HG02884 (cell line): ENCODE data around the gene AQR.
"Not testable (repeated sequence)": the region's sequence is repeated elsewhere in the genome, so short reads cannot be mapped to it uniquely, and the experiment has no call there.

Experiments used
- ATAC-seq: cut with Tn5 transposase; IDR thresholded peaks from one replicate; pipeline ENCODE4 v1.9.1; 2021; ENCODE audit warnings: mild to moderate bottlenecking, moderate library complexity; ENCODE audit not compliant: unreplicated experiment

AQR gene

DNA sequence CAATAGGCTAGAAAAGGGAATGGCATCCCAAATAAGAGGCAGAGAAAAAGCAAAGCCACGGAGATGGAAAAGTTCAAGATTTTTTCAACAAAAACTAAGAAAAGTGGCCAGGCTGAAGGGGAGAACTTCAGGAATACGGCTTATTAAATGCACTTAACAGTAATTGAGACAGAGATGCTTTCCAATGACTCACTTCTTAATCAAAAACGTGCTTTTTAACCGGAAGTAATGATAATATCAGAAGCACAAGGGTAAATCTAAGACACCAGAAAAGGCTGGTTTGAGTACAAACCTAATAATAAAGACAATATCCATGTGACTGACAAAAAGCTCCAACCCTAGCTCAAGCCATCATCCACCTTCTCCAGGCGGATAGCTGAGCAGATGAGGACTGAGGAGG lies 149.4 kb downstream of the AQR start:
- ATAC-seq, result no peak

- ATAC-seq, result no peak
Measured at GRCh38 chr15:34818526-34818925, 151.0 kb downstream of the AQR start.

DNA sequence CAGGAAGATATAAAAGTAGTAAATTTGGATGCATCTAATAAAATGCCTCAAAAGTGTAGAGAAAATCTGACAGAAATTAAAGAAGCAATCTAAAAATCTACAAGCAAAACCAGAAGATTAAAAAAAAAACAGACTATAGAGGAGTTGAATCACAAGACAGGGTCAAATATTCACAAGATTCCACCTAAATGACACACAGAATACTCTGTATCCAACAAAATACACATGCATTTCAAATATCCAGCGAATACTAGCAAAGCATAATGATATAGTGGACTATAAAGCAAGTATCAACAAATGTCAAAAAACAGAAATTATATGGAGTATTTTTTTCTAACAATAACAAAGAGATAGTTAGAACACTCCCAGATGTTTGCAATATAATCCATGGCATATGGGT lies 153.7 kb downstream of the AQR start:
- ATAC-seq, result no peak

DNA sequence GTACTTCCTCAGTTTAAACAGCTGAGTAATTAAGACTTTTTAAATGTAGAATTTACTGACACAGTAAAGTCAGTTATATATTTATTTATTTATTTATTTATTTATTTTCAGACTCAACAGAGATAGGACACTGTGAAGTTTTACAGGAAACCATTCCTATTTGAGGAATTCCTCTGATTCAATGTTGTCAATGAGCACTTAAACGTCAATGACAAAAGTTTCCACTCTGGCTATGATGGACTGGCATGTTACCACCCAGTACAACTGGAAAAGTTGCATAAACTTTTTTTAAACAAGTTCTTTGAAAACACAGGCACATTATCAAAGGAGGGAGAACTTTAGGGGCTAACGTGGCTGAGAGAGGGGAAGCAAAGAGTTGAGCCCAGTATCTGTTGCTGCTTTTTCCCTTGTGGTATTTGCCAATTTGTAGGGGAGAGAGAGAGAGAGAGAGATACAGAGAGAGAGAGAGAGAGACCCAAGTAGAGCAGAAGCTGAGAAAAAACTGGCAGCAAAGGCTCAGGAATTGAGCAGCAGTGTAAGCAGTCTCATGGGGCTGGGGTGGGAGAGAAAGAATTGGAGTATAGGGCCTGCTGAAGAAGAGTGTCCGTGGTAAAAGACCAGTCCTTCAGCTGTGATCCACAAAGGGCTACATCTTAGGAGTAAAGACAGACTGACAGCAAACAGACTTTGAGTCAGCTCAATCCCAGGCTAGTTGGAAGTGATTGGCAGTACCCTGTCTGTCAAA lies 155.9 kb downstream of the AQR start:
- no peak for ATAC-seq

DNA sequence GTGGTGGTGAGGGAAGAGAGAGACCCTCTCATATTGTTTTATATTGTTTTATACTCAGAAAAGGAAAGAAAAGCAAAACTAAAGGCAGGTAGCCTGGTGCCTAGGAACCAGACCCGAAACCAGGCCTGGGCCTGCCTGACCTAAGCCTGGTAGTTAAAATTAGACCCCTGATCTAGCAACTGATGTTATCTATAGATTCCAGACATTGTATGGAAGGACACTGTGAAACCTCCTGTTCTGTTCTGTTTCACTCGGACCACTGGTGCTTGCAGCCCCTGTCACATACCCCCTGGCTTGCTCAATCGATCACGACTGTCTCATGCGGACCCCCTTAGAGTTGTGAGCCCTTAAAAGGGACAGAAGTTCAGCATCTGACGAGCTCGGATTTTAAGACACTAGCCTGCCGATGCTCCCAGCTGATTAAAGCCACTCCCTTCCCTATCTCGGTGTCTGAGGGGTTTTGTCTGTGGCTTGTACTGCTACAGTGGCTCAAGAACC lies 156.6 kb downstream of the AQR start:
- ATAC-seq, result not testable (repeated sequence)

- ATAC-seq, result no peak
Measured at GRCh38 chr15:34812369-34812768, 157.2 kb downstream of the AQR start.

DNA sequence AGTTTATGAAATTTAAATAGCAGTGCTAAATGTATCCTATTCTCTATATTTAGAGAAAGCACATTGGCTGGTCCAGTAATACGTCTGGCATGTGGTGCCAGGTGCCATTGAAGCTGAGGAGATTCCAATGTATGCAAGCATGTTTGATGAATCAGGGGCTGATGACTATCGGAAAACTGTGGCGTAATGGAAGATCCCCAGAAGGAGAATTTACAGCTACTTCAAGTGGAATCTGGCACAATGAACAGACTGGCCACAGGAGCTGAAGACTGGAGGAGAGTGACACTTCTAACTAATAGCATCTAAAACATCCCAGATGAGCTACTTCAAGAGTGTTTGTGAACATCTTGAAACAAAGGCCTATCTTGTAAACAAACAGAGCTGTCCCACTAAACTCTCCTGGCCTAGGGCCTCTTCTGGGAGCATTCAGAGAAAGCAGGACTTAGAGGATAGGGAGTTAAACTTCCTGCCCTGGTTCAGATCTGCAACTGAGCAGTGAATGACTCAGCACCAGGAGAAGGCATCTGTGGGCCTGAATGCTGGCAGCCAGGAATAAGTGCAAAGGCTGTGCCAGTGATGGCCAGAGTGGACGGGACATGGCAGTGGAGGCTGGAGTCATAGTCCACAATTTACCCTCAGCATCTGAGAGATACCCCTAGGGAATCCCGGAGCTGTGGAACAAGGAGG lies 159.0 kb downstream of the AQR start:
- ATAC-seq, result no peak

DNA sequence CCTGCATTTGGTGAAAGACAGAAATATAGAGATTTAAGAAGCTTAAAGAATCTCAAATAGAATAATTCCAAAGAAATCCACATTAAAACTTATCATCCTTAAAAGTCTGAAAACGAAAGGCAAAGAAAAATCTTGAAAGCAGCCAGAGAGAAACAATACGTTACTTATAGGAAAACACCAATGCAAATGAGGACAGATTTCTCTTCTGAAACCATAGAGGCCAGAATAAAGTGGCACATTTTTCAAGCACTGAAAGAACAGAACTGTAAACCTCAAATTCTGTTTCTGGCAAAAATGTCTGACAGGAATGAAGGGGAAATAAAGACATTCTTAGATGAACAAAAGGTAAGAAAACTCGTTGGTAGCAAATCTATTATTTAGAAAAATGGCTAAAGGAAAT lies 160.4 kb downstream of the AQR start:
- ATAC-seq, result no peak

GRCh38 chr15:34808016-34808415 lies 161.5 kb downstream of the AQR start:
- ATAC-seq, result no peak

DNA sequence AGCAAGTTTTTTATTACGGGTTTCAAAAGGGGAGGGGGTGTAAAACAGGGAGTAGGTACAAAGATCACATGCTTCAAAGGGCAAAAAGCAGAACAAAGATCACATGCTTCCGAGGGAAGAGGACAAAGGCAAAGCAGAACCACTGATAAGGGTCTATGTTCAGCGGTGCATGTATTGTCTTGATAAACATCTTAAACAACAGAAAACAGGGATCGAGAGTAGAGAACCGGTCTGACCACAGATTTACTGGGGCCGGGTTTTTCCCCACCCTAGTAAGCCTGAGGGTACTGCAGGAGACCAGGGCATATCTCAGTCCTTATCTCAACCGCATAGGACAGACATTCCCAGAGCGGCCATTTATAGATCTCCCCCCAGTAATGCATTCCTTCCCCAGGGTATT lies 162.3 kb downstream of the AQR start:
- ATAC-seq, result not testable (repeated sequence)

GRCh38 chr15:34804776-34805175 lies 164.8 kb downstream of the AQR start:
- no peak for ATAC-seq

DNA sequence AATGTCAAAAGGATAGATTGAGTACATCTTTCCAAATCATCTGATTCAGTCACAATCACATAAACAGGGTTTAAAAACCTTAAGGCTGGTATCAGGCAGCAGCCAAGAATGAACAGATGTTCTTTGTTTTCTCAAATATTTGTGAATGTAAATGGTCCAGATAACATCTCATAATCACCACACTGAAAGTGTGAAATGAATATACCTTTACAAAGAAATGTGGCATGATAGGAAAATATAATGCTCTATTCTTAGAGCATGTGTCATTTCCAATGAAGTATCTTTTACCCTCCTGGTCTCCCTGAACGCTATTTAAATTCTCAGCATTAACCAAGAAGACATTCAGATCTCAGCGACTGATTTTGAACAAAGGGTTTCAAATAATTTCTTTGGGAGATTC lies 165.4 kb downstream of the AQR start:
- ATAC-seq, result no peak

GRCh38 chr15:34802803-34803750 lies 166.5 kb downstream of the AQR start:
- no peak for ATAC-seq

DNA sequence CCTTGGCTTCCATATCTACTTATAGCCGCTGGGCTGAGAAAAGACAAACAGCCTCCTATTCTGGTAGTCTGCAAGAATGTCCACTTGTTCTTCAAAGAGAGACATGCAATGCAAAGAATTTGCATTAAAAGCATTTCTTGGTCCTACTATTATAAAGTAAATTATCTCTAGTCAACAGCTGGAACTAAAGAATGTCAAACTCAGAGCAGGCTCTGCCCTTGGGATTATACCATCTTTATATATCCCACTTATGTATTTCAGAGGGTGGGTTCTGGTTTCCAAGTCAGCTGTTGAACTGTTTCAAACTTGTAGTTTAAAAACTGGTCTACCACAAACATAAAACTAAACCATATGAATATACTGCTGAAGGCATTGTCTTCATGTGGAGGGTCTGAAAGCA lies 167.2 kb downstream of the AQR start:
- no peak for ATAC-seq
